Activated naive CD8-positive, alpha-beta T cell treated with anti-CD3 and anti-CD28 coated beads, Interleukin-2, amount 50 U/mL, for 24 hours (primary cell): ENCODE measurements around the gene CACNB4.

Source experiments
- ATAC-seq: fragments of 150-1000 bp; cut with Tn5 transposase; one replicate; pipeline ENCODE4 v1.10.0; 2021
- DNase-seq: peaks from one replicate; pipeline ENCODE4 v3.0.0; 2021
- H3K27ac Mint-ChIP-seq: one replicate; pipeline ENCODE4 v1.8.0; 2021; ENCODE audit warnings: mild to moderate bottlenecking, mixed read lengths
- H3K27me3 Mint-ChIP-seq: one replicate; pipeline ENCODE4 v1.8.0; 2021; ENCODE audit warnings: mixed read lengths
- H3K36me3 Mint-ChIP-seq: one replicate; pipeline ENCODE4 v1.8.0; 2021; ENCODE audit warnings: low read depth, mixed read lengths
- H3K4me1 Mint-ChIP-seq: one replicate; pipeline ENCODE4 v1.8.0; 2021; ENCODE audit warnings: mixed read lengths
- H3K4me3 Mint-ChIP-seq: one replicate; pipeline ENCODE4 v1.8.0; 2021; ENCODE audit warnings: mild to moderate bottlenecking, moderate library complexity, mixed read lengths
- H3K9me3 Mint-ChIP-seq: one replicate; pipeline ENCODE4 v1.8.0; 2021; ENCODE audit warnings: mixed read lengths

CACNB4 gene

GRCh38 chr2:151789055-151789834 is 309.6 kb downstream of the CACNB4 start:
- Mint-ChIP-seq H3K4me3 (no peak overlapping the region), H3K27me3 (no peaks in the 10 kb centered on the region), H3K4me1 (no peaks in the 10 kb centered on the region), H3K9me3 (peaks cover 15% of the 10 kb centered on the region), H3K36me3 (peaks cover 35% of the 10 kb centered on the region), H3K27ac (no peak overlapping the region)
- no peak for DNase-seq
- no peak for ATAC-seq

- Mint-ChIP-seq H3K27me3 (no peaks in the 10 kb centered on the region), H3K4me3 (no peak overlapping the region), H3K27ac (no peak overlapping the region), H3K4me1 (no peaks in the 10 kb centered on the region), H3K36me3 (peaks cover 31% of the 10 kb centered on the region), H3K9me3 (peaks cover under 1% of the 10 kb centered on the region)
- ATAC-seq (no peak), DNase-seq (no peak)
Measured at GRCh38 chr2:151786483-151786882, 312.4 kb downstream of the CACNB4 start.

- H3K4me1 Mint-ChIP-seq = no peaks in the 10 kb centered on the region
- H3K27me3 Mint-ChIP-seq = no peaks in the 10 kb centered on the region
- DNase-seq (no peak), ATAC-seq (no peak)
- no peak overlapping the region for H3K27ac Mint-ChIP-seq
- no peaks in the 10 kb centered on the region for H3K9me3 Mint-ChIP-seq
- H3K4me3 Mint-ChIP-seq = no peak overlapping the region
- H3K36me3 Mint-ChIP-seq = peaks cover 30% of the 10 kb centered on the region
Measured at GRCh38 chr2:151786077-151786476, 312.8 kb downstream of the CACNB4 start.

DNA sequence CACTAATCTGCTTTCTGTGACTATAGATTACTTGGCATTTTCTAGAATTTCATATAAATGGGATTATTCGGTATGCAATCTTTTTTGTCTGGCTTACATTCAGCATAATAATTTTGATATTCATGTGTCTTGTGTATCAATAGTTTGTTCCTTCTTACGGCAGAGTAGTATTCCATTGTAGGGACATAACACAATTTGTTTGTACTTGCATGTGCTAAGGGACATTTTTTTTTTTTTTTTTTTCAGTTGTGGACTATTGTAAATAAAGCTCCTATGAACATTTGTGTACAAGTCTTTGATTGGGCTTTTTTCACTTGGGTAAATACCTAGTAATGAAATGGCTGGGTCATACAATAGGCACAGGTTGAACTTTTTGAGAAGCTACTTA is 315.7 kb downstream of the CACNB4 start:
- ATAC-seq = no peak
- Mint-ChIP-seq H3K36me3 (peaks cover 40% of the 10 kb centered on the region), H3K4me1 (no peaks in the 10 kb centered on the region), H3K27ac (no peak overlapping the region), H3K9me3 (peaks cover 3% of the 10 kb centered on the region), H3K4me3 (no peak overlapping the region), H3K27me3 (no peaks in the 10 kb centered on the region)
- DNase-seq = no peak
